GM19193 (cell line): ENCODE measurements around the gene S100A16.

Experiments
- POLR2A ChIP-seq: IDR thresholded peaks from 4 replicates; pipeline ENCODE4 v1.6.1; 2011; ENCODE audit not compliant: insufficient read depth, insufficient read length; ENCODE audit errors: extremely low read depth

Gene S100A16

DNA sequence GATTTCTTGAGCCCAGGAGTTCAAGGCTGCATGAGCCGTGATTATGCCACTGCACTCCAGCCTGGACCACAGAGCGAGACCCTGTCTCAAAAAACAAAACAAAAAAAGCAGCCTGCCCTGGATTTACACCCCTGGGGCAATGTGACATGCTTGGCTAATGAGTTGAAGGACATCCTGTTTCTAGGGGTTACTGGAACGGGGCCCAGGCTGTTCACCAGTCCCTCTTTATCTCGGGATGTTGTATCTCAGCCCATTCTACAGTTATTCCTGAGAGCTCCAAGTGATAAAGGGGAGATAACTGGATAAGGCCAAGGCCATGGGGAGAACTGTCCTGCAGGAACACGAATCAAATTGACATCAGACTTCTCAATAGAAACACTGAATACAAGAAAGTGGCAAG lies 25.6 kb downstream of the S100A16 start:
- no peak for TF ChIP-seq POLR2A

DNA sequence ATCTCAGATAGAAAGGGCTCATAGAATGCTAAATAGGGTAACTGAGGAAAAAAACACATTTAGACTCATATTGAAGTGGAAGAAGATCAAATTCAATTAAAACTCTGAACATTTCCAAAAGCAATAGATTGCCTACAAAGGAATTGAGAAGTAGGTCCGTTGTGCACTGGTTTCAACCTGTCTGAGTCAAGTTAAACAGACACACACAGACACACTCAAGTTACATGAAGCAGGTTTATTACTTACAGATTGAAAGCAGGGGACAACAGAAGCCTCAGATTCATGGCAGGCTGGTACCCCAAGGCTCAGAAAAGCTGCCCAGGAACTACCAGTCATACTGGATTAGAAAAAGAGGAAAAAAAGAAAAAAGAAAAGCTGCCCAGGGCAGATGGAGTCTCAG lies 26.6 kb downstream of the S100A16 start:
- TF ChIP-seq POLR2A: no peak

DNA sequence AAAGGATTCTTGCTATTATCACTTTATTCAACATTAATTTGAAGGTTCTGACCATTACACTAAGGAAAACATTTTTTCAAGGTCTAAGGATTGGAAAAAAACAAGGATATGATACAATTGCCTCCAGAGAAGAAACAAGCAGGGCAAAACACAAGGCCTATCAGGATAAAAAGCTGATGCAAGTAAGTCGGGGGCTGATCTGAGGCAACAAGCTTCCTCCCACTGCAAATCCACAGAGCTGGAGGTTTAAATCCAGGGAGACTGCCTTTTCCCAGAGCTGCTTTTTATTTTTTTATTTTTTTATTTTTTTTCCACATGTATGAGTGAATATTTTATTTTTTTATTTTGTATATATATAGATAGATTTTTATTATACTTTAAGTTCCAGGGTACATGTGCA lies 27.9 kb downstream of the S100A16 start:
- no peak for TF ChIP-seq POLR2A

GRCh38 chr1:153583976-153584375 lies 29.0 kb downstream of the S100A16 start:
- no peak for TF ChIP-seq POLR2A

DNA sequence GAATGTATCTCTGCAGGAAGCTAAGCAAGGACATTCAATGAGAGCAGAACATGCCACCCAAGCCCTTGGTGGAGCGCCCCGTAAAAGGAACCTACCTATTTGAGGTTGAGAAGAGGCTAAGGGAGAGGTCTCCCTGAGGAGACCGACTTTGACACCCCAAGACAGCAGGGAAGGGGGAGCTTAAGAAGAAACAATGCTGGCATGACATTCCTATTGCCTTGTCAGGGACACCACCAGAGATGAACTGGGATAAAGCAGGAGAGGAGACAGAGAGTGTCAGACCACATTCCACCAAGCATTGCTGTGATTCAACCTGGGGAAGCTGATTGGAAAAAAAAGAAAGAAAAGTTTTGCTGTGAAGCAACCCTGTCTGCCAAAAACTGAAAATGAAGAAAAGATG lies 34.0 kb downstream of the S100A16 start:
- TF ChIP-seq POLR2A: no peak

GRCh38 chr1:153578490-153578889 lies 34.4 kb downstream of the S100A16 start:
- TF ChIP-seq POLR2A: no peak

- TF ChIP-seq POLR2A: no peak
Observed at GRCh38 chr1:153577624-153578051, 35.3 kb downstream of the S100A16 start.

DNA sequence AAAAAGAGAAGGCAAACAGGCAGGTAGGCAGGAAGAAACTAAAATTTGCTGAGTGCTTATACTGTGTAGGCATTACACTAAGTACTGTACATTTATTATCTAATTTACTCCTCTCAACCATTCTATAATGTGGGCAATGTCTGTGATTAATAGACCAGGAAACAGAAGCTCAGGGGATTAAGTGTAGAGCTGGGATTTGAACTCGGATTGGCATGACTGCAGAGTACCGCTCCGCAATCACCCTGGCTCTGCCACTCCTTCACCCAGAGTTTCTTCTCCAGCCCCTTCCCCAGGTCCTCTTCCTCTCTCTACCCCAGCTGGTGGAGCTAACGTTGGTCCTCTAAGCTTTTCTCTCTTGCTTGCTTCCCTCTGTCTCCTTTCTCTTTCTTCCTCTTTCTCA lies 35.8 kb downstream of the S100A16 start:
- no peak for TF ChIP-seq POLR2A

DNA sequence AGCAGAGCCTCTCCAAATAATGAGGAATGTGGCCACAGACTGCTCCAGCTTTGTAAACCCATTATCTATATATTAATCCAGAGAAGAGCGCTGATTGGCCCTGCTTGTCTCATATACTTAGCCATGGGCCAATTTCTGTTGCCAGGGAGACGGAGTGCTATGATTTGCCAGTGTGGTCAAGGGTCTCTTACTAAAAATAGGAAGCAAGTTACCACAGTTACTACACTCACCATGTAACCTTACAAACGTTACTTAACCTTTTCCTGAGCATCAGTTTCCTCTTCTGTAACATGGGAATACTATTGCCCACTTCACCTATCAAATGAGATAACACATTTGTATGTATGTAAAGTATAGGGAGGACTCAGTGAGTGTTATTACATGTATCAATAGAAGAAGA lies 39.6 kb downstream of the S100A16 start:
- no peak for TF ChIP-seq POLR2A

DNA sequence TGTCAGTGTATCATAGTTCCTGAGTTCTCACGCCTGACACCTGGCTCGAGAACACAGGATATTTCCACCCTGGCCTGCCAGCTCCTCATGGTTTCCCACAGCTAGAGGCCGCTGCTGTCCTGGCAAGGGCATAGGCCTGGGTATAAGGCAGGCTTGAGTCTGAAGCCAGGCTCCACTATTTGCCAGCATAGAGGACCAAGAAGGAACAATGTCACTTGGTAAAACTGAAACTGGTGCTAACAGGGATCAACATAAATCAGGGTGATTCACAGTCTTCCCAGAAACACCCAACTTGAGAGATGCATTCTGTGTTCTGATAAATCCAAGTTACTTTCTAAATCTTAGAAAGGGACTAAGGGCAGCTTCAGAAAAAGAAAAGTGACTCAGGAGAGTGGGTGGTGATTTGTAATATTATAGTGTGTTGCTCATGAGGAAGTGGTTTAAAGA lies 40.3 kb downstream of the S100A16 start:
- no peak for TF ChIP-seq POLR2A

DNA sequence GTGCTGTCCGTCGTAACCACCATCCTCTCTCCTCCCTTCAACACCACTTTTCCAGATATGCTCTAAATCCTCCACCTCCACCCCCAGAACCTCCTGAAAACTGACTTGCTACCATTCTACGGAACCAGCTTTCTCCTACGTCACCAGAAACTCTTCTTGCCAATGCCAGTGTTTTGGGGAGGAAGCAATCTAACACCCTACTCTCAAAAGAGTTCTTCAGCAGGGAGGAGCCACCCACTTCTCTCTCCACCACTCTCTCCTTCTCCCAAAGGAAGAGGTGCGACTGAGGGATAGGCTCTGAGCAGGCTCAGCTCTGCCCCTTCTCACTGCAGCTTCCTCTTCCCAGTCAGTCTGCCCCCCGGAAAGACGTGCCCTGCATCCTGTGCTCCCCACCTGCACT lies 41.2 kb downstream of the S100A16 start:
- TF ChIP-seq POLR2A: no peak

GRCh38 chr1:153570874-153571273 lies 42.1 kb downstream of the S100A16 start:
- TF ChIP-seq POLR2A: no peak

GRCh38 chr1:153569465-153569864 lies 43.5 kb downstream of the S100A16 start:
- no peak for TF ChIP-seq POLR2A

- no peak for TF ChIP-seq POLR2A
Observed at GRCh38 chr1:153568367-153569099, 44.4 kb downstream of the S100A16 start.

DNA sequence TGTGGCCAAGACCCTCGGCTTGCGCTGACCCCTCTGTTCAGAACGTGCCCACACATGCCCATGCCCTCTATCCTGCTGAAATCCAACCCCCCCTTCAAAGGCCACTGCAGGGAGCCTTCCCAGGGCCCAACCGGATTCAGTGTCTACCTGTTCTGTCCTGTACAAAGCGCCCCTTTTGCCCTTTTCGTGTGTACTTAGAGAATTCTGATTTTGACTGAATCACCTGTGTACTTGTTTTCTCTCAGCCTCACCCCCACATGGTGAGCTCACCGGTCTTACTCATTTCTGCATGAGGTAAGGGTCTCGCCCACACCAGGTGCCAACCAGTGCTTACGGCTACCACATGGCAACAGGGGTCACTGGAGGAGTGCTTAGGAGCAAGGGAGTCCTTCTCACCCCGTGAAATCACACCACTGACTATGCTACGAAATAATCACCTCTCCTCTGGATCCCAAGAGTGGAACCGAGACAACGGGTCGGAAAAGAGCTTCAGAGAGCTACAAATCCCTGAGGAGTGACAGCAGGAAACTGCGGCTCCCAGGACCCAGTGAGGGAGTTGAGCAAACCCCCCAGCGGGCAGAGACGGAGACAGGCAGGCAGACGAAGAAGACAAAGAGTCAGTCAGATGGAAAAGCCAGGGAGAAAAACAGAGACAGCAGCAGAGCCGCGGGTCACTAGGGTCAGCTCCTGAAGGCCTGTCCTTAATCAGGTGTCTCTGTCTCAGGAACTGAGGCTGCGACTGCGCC lies 45.1 kb downstream of the S100A16 start:
- no peak for TF ChIP-seq POLR2A
